ENCODE measurements around the gene FAM222A. TPM values are rescaled to one million over a fixed set of nuclear protein-coding genes. Genes with fewer than 3 reads are reported as not detected.

The FAM222A gene
- total RNA-seq, 4 donors from 2014 or later, result 7.0 to 24.3 (median 13.5) TPM

DNA sequence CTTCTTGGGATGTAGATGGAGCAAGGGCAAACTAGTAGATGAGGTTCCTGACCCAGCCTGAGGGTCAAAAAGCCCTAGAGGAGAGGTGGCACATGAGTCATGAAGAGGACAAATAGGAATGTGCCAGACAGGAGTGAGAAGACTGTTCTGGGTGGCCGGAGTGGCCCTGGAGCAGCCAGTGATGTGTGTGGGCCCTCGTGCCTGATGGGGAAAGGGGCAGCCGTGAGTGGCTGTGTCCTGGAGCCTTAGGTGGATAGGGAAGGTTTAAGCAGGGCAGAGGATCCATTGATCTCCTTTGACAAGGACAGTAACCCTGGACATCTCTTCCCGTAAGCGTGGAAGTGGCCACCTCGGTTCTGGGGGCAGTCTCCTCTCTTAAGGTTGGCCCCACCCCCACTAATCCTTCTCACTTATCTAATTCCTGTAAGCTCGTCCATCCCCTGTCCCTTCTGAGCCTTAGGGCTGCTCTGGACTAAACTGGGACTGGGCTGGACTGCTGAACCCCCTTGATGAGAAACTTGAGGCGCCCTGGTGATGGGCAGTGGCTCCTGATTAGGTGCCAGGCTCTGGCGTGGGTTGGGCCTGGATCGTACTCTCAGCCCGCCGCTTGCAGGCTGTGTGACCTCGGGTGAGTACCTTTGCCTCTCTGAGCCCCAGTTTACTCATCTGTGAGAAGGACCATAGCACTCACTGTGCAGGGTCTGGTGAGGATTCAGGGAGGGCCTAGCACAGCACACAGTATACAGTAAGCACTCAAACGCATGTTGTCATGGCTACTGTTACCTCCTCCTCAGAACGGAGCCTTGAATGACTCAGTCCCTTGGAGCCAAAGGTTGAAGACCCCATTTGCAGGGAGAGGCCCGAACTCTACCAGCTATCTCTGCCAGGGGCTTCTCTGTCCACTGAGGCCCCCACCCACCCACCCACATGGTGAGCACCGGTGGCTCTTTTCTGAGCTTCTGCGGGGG lies 4.0 kb downstream of the FAM222A start:
- no peaks in the 10 kb centered on the region for H3K27me3 ChIP-seq
- ATAC-seq (no peak), DNase-seq (no peak)
- no peaks in the 10 kb centered on the region for H3K36me3 ChIP-seq
- peaks cover 61 to 64% of the 10 kb centered on the region in 2 donors for H3K4me1 ChIP-seq
- TF ChIP-seq, protein P1, sequence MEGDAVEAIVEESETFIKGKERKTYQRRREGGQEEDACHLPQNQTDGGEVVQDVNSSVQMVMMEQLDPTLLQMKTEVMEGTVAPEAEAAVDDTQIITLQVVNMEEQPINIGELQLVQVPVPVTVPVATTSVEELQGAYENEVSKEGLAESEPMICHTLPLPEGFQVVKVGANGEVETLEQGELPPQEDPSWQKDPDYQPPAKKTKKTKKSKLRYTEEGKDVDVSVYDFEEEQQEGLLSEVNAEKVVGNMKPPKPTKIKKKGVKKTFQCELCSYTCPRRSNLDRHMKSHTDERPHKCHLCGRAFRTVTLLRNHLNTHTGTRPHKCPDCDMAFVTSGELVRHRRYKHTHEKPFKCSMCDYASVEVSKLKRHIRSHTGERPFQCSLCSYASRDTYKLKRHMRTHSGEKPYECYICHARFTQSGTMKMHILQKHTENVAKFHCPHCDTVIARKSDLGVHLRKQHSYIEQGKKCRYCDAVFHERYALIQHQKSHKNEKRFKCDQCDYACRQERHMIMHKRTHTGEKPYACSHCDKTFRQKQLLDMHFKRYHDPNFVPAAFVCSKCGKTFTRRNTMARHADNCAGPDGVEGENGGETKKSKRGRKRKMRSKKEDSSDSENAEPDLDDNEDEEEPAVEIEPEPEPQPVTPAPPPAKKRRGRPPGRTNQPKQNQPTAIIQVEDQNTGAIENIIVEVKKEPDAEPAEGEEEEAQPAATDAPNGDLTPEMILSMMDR (IDR thresholded peaks at IDR 0.05 in 4 of 5, conservative IDR thresholded peaks at IDR 0.05 in 1 of 5), result no peak
- TF ChIP-seq POLR2A (IDR thresholded peaks at IDR 0.05), result no peak
- no peaks in the 10 kb centered on the region for H3K9me3 ChIP-seq
- peak overlapping the region in 1 of 4 donors; percentile 88 for H3K27ac ChIP-seq
- in situ Hi-C loops (cut with MboI; ENCODE audit: low sequenced_read_pairs in 4 of 4) (no loop called here), intact Hi-C loops (cut with DNase I; ENCODE audit: low total_unique reads) (loop anchor here (10.0 kb wide), 2 partner anchors 167 to 1027 kb away; partner anchors contain the start of genes GLTP and PPP1CC)
- no peak overlapping the region for H3K4me3 ChIP-seq

DNA sequence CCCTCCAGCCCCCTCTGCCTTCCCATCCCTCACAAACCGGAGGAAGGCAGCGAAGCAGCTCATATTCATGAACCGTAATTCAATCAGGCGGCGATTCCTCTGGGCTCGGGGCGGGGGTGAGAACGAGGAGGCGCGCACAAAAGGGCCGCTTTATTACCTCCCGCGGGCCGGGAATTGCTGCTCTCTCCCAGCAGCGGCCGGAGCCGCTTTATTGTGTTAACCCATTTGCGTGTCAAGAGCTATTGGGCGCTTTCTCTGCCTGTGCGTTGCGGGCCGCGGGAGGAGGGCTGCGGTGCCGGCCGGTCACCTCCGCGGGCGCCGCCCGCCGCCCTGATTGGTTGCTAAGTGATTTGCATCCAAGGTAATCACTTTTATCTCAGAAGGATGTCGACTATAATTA lies 4.8 kb downstream of the FAM222A start:
- H3K4me3 ChIP-seq, result no peak overlapping the region
- peaks cover 67 to 71% of the 10 kb centered on the region in 2 donors for H3K4me1 ChIP-seq
- H3K9me3 ChIP-seq, result no peaks in the 10 kb centered on the region
- intact Hi-C loops (cut with DNase I; ENCODE audit: low total_unique reads), result loop anchor here (10.0 kb wide), 2 partner anchors 166 to 1026 kb away; partner anchors contain the start of genes GLTP and PPP1CC
- no peak for ATAC-seq
- TF ChIP-seq, protein P1 (IDR thresholded peaks at IDR 0.05 in 4 of 5, conservative IDR thresholded peaks at IDR 0.05 in 1 of 5), result no peak
- no peak for TF ChIP-seq POLR2A (IDR thresholded peaks at IDR 0.05)
- in situ Hi-C loops (cut with MboI; ENCODE audit: low sequenced_read_pairs in 4 of 4), result no loop called here
- no peak for DNase-seq
- H3K36me3 ChIP-seq, result no peaks in the 10 kb centered on the region
- no peaks in the 10 kb centered on the region for H3K27me3 ChIP-seq
- no peak overlapping the region for H3K27ac ChIP-seq

GRCh38 chr12:109719123-109720022 lies 5.7 kb downstream of the FAM222A start:
- no peak for ATAC-seq
- no peak for TF ChIP-seq POLR2A (IDR thresholded peaks at IDR 0.05)
- TF ChIP-seq, protein P1 (IDR thresholded peaks at IDR 0.05 in 4 of 5, conservative IDR thresholded peaks at IDR 0.05 in 1 of 5), result peak in 2 of 5 experiments; percentile 16 to 22
- H3K4me1 ChIP-seq, result peaks cover 72 to 77% of the 10 kb centered on the region in 2 donors
- peak overlapping the region in 3 of 4 donors; percentile 33 to 79 (median 67) for H3K27ac ChIP-seq
- intact Hi-C loops (cut with DNase I; ENCODE audit: low total_unique reads) (loop anchor here (10.0 kb wide), 2 partner anchors 165 to 1025 kb away; partner anchors contain the start of genes GLTP and PPP1CC), in situ Hi-C loops (cut with MboI; ENCODE audit: low sequenced_read_pairs in 4 of 4) (no loop called here)
- H3K27me3 ChIP-seq, result no peaks in the 10 kb centered on the region
- no peak for DNase-seq
- no peak overlapping the region for H3K4me3 ChIP-seq
- no peaks in the 10 kb centered on the region for H3K9me3 ChIP-seq
- H3K36me3 ChIP-seq, result no peaks in the 10 kb centered on the region

- H3K36me3 ChIP-seq, result no peaks in the 10 kb centered on the region
- H3K4me3 ChIP-seq, result no peak overlapping the region
- no peaks in the 10 kb centered on the region for H3K9me3 ChIP-seq
- H3K27me3 ChIP-seq, result no peaks in the 10 kb centered on the region
- peaks cover 64 to 69% of the 10 kb centered on the region in 2 donors for H3K4me1 ChIP-seq
- H3K27ac ChIP-seq, result peak overlapping the region; percentile 33 to 79 (median 66)
- no peak for TF ChIP-seq POLR2A (IDR thresholded peaks at IDR 0.05)
- TF ChIP-seq, protein P1 (IDR thresholded peaks at IDR 0.05 in 4 of 5, conservative IDR thresholded peaks at IDR 0.05 in 1 of 5), result no peak
- intact Hi-C loops (cut with DNase I; ENCODE audit: low total_unique reads), result no loop called here
- in situ Hi-C loops (cut with MboI; ENCODE audit: low sequenced_read_pairs in 4 of 4), result no loop called here
- ATAC-seq (no peak), DNase-seq (peak in 1 of 2 donors; percentile 39)
Observed at GRCh38 chr12:109720152-109720856, 6.7 kb downstream of the FAM222A start.

Measured in gastrocnemius medialis (tissue), 4 donors.